Breast epithelium (tissue), 3 donors: ENCODE results near the gene THSD4.

Experiments used
- POLR2A ChIP-seq: fragments of 450-650 bp; IDR thresholded peaks from one replicate; pipeline ENCODE4 v1.6.1; 2016; ENCODE audit warnings: antibody characterized with exemption, mild to moderate bottlenecking, moderate library complexity
- POLR2AphosphoS5 ChIP-seq, 3 donors: sonication (generic); formaldehyde crosslinking; IDR thresholded peaks; one replicate each; pipeline ENCODE4 v1.6.1; 2017; ENCODE audit warnings: antibody characterized with exemption in 3 of 3
- TF ChIP-seq, protein P1 (sequence below), 3 donors: fragments of 450-650 bp; IDR thresholded peaks; one replicate each; pipeline ENCODE4 v1.5.1; 2016 to 2017; ENCODE audit warnings: antibody characterized with exemption in 3 of 3, mild to moderate bottlenecking in 3 of 3, moderate library complexity in 3 of 3

DNA sequence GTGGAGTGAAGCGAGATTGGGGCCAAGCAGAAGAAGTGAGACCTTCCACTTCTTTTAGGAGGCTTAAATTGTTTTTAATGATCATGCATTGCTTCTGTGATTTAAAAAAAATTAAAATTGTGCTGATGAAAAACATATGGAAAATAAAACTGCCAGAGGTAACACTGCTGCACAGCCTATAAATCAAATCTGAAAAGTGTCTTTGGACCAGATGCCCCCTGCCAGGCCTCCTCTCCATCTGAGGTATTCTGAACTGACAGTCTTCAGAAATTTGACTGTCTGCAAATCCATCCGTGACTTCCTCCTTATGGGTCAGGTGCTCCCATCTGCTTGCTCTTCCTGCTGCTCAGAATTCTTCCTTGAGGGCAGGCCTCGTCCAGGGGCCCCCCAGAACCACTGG lies 586.5 kb downstream of the THSD4 start:
- TF ChIP-seq, protein P1, sequence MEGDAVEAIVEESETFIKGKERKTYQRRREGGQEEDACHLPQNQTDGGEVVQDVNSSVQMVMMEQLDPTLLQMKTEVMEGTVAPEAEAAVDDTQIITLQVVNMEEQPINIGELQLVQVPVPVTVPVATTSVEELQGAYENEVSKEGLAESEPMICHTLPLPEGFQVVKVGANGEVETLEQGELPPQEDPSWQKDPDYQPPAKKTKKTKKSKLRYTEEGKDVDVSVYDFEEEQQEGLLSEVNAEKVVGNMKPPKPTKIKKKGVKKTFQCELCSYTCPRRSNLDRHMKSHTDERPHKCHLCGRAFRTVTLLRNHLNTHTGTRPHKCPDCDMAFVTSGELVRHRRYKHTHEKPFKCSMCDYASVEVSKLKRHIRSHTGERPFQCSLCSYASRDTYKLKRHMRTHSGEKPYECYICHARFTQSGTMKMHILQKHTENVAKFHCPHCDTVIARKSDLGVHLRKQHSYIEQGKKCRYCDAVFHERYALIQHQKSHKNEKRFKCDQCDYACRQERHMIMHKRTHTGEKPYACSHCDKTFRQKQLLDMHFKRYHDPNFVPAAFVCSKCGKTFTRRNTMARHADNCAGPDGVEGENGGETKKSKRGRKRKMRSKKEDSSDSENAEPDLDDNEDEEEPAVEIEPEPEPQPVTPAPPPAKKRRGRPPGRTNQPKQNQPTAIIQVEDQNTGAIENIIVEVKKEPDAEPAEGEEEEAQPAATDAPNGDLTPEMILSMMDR (IDR thresholded peaks at IDR 0.05) = no peak
- TF ChIP-seq POLR2AphosphoS5 (IDR thresholded peaks at IDR 0.05) = no peak
- TF ChIP-seq POLR2A = no peak
